Measurements from ENCODE around the gene HMCN2. TPM values are rescaled to one million over a fixed set of nuclear protein-coding genes. Genes with fewer than 3 reads are reported as not detected.

Gene HMCN2
- total RNA-seq, 1 experiment from 2014 or later: 8.6 TPM

DNA sequence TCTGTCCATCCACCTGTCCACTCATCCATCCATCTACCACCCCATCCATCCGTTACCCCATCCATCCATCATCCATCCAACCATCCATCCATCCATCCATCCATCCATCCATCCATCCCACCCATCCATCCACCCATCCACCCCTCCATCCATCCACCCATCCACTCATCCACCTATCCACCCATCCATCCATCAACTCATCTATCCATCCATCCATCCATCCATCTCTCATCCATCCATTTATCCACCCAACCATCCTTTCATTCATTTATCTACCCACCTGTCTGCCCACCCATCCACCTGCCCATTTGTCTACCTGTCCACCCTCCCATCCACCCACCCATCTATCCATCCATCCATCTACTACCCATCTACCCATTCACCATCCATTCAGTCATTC is 95.1 kb downstream of the HMCN2 start:
- H3K4ac ChIP-seq (ENCODE audit: low read depth, low read length): no peak overlapping the region
- H3K18ac ChIP-seq (ENCODE audit: insufficient read length, low read depth, low read length): no peak overlapping the region
- no peak overlapping the region for H3K27ac ChIP-seq (ENCODE audit: insufficient read length, low read depth, low read length)
- H2BK120ac ChIP-seq (ENCODE audit: low read depth, low read length, poor library complexity, severe bottlenecking): no peak overlapping the region
- H3K4me2 ChIP-seq (ENCODE audit: insufficient read depth, insufficient read length, low read length): no peak overlapping the region
- H4K5ac ChIP-seq (ENCODE audit: insufficient read length, low read depth, low read length): no peak overlapping the region
- H2BK5ac ChIP-seq (ENCODE audit: insufficient read length, low read length): no peak overlapping the region
- no peaks in the 10 kb centered on the region for H3K4me1 ChIP-seq (ENCODE audit: insufficient read depth, low read length)
- no peak overlapping the region for H3K9ac ChIP-seq (ENCODE audit: extremely low read depth, insufficient read length, low read length)
- WGBS (ENCODE audit: extremely low coverage, insufficient read length, low lambda C conversion rate): no CpG with 5 or more reads among the region's 1 CpG
- H2BK20ac ChIP-seq (ENCODE audit: low read depth, low read length, poor library complexity, severe bottlenecking): no peak overlapping the region
- no peak overlapping the region for H2AK5ac ChIP-seq (ENCODE audit: insufficient read length, low read length)
- no peak overlapping the region for H3T11ph ChIP-seq (ENCODE audit: low read length)
- H3K27me3 ChIP-seq (ENCODE audit: insufficient read depth, low read length): no peaks in the 10 kb centered on the region
- TF ChIP-seq, protein P1, sequence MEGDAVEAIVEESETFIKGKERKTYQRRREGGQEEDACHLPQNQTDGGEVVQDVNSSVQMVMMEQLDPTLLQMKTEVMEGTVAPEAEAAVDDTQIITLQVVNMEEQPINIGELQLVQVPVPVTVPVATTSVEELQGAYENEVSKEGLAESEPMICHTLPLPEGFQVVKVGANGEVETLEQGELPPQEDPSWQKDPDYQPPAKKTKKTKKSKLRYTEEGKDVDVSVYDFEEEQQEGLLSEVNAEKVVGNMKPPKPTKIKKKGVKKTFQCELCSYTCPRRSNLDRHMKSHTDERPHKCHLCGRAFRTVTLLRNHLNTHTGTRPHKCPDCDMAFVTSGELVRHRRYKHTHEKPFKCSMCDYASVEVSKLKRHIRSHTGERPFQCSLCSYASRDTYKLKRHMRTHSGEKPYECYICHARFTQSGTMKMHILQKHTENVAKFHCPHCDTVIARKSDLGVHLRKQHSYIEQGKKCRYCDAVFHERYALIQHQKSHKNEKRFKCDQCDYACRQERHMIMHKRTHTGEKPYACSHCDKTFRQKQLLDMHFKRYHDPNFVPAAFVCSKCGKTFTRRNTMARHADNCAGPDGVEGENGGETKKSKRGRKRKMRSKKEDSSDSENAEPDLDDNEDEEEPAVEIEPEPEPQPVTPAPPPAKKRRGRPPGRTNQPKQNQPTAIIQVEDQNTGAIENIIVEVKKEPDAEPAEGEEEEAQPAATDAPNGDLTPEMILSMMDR (conservative IDR thresholded peaks at IDR 0.05): no peak
- no peaks in the 10 kb centered on the region; a peak in 1 of 5 replicates for H3K9me3 Mint-ChIP-seq
- H3K79me1 ChIP-seq (ENCODE audit: insufficient read depth, low read depth, low read length, poor library complexity, severe bottlenecking): no peaks in the 10 kb centered on the region
- H4K8ac ChIP-seq (replicated peaks; ENCODE audit: insufficient read length, low read depth, low read length): no peak overlapping the region
- no peak for DNase-seq
- H3K14ac ChIP-seq (ENCODE audit: insufficient read depth, low read length): no peak overlapping the region
- no peaks in the 10 kb centered on the region for H3K79me2 ChIP-seq (ENCODE audit: insufficient read depth, low read length)
- H3K36me3 Mint-ChIP-seq (ENCODE audit: insufficient read depth in 1 of 3, low read depth in 3 of 3): peaks cover 9 to 28% (median 14%) of the 10 kb centered on the region in 3 experiments; a peak in 6 of 7 replicates
- H3K27ac Mint-ChIP-seq: no peak overlapping the region
- H4K91ac ChIP-seq (ENCODE audit: insufficient read length, low read depth, low read length): no peak overlapping the region
- no peak overlapping the region for H2AFZ ChIP-seq (ENCODE audit: low read length)
- no peak overlapping the region for H2BK15ac ChIP-seq (ENCODE audit: low read depth, low read length)
- no peak overlapping the region for H2BK12ac ChIP-seq (ENCODE audit: insufficient read length, low read depth, low read length)
- H3K4me1 Mint-ChIP-seq: peaks cover 2 to 6% of the 10 kb centered on the region in 2 experiments; a peak in 2 of 4 replicates
- H3K56ac ChIP-seq (ENCODE audit: insufficient read length, low read depth, low read length): no peak overlapping the region
- peaks cover 2% of the 10 kb centered on the region for H4K20me1 ChIP-seq (ENCODE audit: control insufficient read depth, insufficient read depth, insufficient read length)
- H3K23ac ChIP-seq (ENCODE audit: insufficient read length, low read depth, low read length): no peak overlapping the region
- no peak overlapping the region for H3K4me3 Mint-ChIP-seq
- no peaks in the 10 kb centered on the region; the same call in 1 of the 2 replicates for H3K27me3 Mint-ChIP-seq (ENCODE audit: low read depth)
- H3K9me3 ChIP-seq (ENCODE audit: control insufficient read depth, low read depth, low read length): no peaks in the 10 kb centered on the region
- no peaks in the 10 kb centered on the region for H3K23me2 ChIP-seq (ENCODE audit: insufficient read length, low read depth, low read length, poor library complexity, severe bottlenecking)

Data from H9 (cell line).